Common myeloid progenitor, CD34-positive (primary cell): ENCODE results near the gene RCAN2.

Experiments
- CTCF ChIA-PET: fragments of 350-600 bp; sonication (Branson Sonifier 250); formaldehyde crosslinking; loops from one replicate; lab custom pipeline; 2021; ENCODE audit warnings: antibody characterized with exemption; lab: Charles Lee
- POLR2A ChIA-PET: fragments of 350-600 bp; sonication (Branson Sonifier 250); formaldehyde crosslinking; loops from one replicate; lab custom pipeline; 2021; ENCODE audit warnings: antibody characterized with exemption; lab: Charles Lee
- DNase-seq, 3 donors: peaks; one replicate each; pipeline versions ENCODE4 v3.0.0 to v3.0.0-alpha.2; 2013
- H3K27ac ChIP-seq, 2 experiments: 1 replicate in 1 of 2; 2 replicates in 1 of 2; pipeline ENCODE4 v1.7.0; 2013; ENCODE audit warnings: inconsistent platforms in 2 of 2, low read length in 2 of 2, mild to moderate bottlenecking in 2 of 2, low read depth in 1 of 2, moderate library complexity in 1 of 2; ENCODE audit not compliant: severe bottlenecking in 2 of 2, insufficient read depth in 1 of 2, poor library complexity in 1 of 2
- H3K27me3 ChIP-seq, 5 experiments: replicated peaks in 2 of 5; 1 replicate in 3 of 5; 2 replicates in 2 of 5; pipeline versions ENCODE4 v1.6.1 to v1.7.0; 2013; ENCODE audit warnings: low read length in 4 of 5, mild to moderate bottlenecking in 2 of 5, moderate library complexity in 2 of 5, inconsistent platforms in 1 of 5; ENCODE audit not compliant: insufficient read depth in 5 of 5, control insufficient read depth in 4 of 5
- H3K36me3 ChIP-seq, 4 experiments: 1 replicate in 2 of 4; 2 replicates in 2 of 4; pipeline versions ENCODE4 v1.6.1 to v1.7.0; 2013; ENCODE audit warnings: low read length in 3 of 4, control low read depth in 1 of 4, mild to moderate bottlenecking in 1 of 4; ENCODE audit not compliant: control insufficient read depth in 4 of 4, insufficient read depth in 4 of 4
- H3K4me1 ChIP-seq, 4 experiments: 1 replicate in 3 of 4; 2 replicates in 1 of 4; pipeline versions ENCODE4 v1.6.1 to v1.7.1; 2013; ENCODE audit warnings: low read length in 3 of 4, mild to moderate bottlenecking in 3 of 4, control low read depth in 1 of 4, inconsistent platforms in 1 of 4, moderate library complexity in 1 of 4; ENCODE audit not compliant: control insufficient read depth in 4 of 4, insufficient read depth in 4 of 4; ENCODE audit errors: control extremely low read depth in 1 of 4
- H3K4me3 ChIP-seq, 7 experiments: 1 replicate in 4 of 7; 2 replicates in 3 of 7; pipeline versions ENCODE4 v1.5.1 to v1.7.0; 2013; ENCODE audit warnings: mild to moderate bottlenecking in 7 of 7, low read length in 6 of 7, moderate library complexity in 6 of 7, inconsistent platforms in 2 of 7, low read depth in 2 of 7, control low read depth in 1 of 7; ENCODE audit not compliant: insufficient read depth in 4 of 7, control insufficient read depth in 1 of 7; ENCODE audit errors: extremely low read depth in 1 of 7
- H3K9me3 ChIP-seq, 5 experiments: 1 replicate in 4 of 5; 2 replicates in 1 of 5; pipeline versions ENCODE4 v1.6.1 to v1.7.1; 2013; ENCODE audit warnings: low read length in 4 of 5, mild to moderate bottlenecking in 2 of 5, inconsistent platforms in 1 of 5, low read depth in 1 of 5, moderate library complexity in 1 of 5; ENCODE audit not compliant: control insufficient read depth in 4 of 5, insufficient read depth in 2 of 5; ENCODE audit errors: control extremely low read depth in 1 of 5
- WGBS: methylation state at CpG from one replicate; pipeline ENCODE4 v1.1.5; 2013; ENCODE audit not compliant: insufficient coverage; 5-methylcytosine and 5-hydroxymethylcytosine counted together

Gene RCAN2

GRCh38 chr6:46216879-46217278 lies 274.4 kb downstream of the RCAN2 start:
- 93% methylated on average over 1 of the region's 2 CpGs for WGBS
- Histone ChIP-seq H3K27me3 (no peaks in the 10 kb centered on the region), H3K9me3 (no peaks in the 10 kb centered on the region), H3K4me3 (no peak overlapping the region), H3K36me3 (no peaks in the 10 kb centered on the region), H3K27ac (no peak overlapping the region), H3K4me1 (peaks cover 10 to 27% (median 22%) of the 10 kb centered on the region in 4 experiments)
- peak in 1 of 3 donors; percentile 8 for DNase-seq
- POLR2A ChIA-PET, result no interaction called here
- CTCF ChIA-PET, result interaction anchor here (1.3 to 11.5 kb wide), 4 partner anchors 112 to 191 kb away, joined by 5 to 228 read pairs (median 8); no protein-coding TSS in a partner anchor

DNA sequence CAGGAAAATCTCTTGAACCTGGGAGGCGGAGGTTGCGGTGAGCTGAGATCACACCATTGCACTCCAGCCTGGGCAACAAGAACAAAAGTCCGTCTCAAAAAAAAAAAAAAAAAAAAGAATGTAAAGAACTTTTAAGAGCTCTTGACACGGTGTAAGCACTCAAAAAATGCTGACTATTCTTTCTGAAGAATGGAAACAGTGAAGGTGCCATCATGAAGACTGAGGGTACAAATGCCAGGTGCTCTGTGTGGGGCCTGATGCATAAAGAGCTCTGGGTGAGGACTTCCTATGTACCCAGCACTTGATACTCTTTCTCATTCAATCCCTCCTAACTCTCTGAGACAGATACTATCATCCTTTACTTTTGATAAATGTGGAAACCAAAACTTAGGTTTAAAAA lies 275.5 kb downstream of the RCAN2 start:
- Histone ChIP-seq H3K27ac (no peak overlapping the region), H3K27me3 (no peaks in the 10 kb centered on the region), H3K9me3 (no peaks in the 10 kb centered on the region), H3K36me3 (no peaks in the 10 kb centered on the region), H3K4me1 (peaks cover 10 to 27% (median 21%) of the 10 kb centered on the region in 4 experiments), H3K4me3 (no peak overlapping the region)
- ChIA-PET POLR2A (no interaction called here), CTCF (interaction anchor here (11.5 kb wide), 1 partner anchor 192 kb away, joined by 228 read pairs; no protein-coding TSS in a partner anchor)
- DNase-seq, result no peak
- 96% methylated on average over 3 of the region's 4 CpGs for WGBS

DNA sequence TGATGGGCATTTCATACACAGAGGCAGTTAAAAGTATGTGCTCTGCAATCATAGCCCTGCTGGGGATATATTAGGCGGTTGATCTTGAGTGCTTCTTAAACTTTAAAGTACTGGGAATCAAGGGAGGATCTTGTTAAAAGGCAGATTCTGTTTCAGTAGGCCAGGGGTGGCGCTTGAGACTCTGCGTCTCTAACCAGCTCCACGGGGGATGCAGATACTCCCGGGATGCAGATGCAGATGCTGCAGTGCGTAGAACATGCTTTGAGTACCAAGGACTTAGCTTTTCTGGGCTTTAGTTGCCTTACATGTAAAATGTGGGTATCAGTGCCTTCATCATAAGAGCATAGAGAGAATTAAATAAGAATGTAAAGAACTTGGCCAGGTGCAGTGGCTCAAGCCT lies 276.0 kb downstream of the RCAN2 start:
- Histone ChIP-seq H3K27ac (no peak overlapping the region), H3K27me3 (no peaks in the 10 kb centered on the region), H3K4me1 (peaks cover 10 to 22% (median 16%) of the 10 kb centered on the region in 4 experiments), H3K36me3 (no peaks in the 10 kb centered on the region), H3K9me3 (no peaks in the 10 kb centered on the region), H3K4me3 (no peak overlapping the region)
- WGBS, result 98% methylated on average over 6 of the region's 6 CpGs
- CTCF ChIA-PET, result interaction anchor here (1.5 to 11.5 kb wide), 2 partner anchors 125 to 193 kb away, joined by 5 to 228 read pairs; no protein-coding TSS in a partner anchor
- no peak for DNase-seq
- POLR2A ChIA-PET, result no interaction called here

- ChIA-PET POLR2A (no interaction called here), CTCF (interaction anchor here (1.2 kb wide), 1 partner anchor 200 kb away, joined by 3 read pairs; no protein-coding TSS in a partner anchor)
- H3K27me3 ChIP-seq, result no peaks in the 10 kb centered on the region
- peaks cover 0 to 5% (median 2%) of the 10 kb centered on the region in 4 experiments for H3K4me1 ChIP-seq
- H3K36me3 ChIP-seq, result no peaks in the 10 kb centered on the region
- no peak for DNase-seq
- WGBS, result no CpG with 5 or more reads among the region's 1 CpG
- no peak overlapping the region for H3K4me3 ChIP-seq
- no peak overlapping the region for H3K27ac ChIP-seq
- H3K9me3 ChIP-seq, result no peaks in the 10 kb centered on the region
Observed at GRCh38 chr6:46211917-46212316, 279.3 kb downstream of the RCAN2 start.

DNA sequence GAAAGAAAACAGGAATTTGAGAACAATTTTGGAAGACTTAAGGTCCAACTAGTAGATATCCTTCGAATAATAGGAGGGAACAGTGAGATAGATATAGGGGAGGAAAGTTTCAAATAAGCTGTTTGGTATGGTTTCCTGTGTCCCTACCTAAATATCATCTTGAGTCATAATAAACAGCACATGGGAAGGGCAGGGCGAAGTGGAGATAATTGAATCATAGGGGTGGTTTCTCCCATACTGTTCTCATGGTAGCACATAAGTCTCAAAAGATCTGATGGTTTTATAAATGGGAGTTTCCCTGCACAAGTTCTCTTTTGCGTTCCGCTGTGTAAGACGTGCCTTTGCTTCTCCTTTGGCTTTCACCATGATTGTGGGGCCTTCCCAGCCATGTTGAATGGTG lies 281.0 kb downstream of the RCAN2 start:
- Histone ChIP-seq H3K27ac (no peak overlapping the region), H3K4me1 (no peaks in the 10 kb centered on the region), H3K9me3 (no peaks in the 10 kb centered on the region), H3K27me3 (no peaks in the 10 kb centered on the region), H3K36me3 (no peaks in the 10 kb centered on the region), H3K4me3 (no peak overlapping the region)
- ChIA-PET CTCF (interaction anchor here (1.3 kb wide), 1 partner anchor 200 kb away, joined by 3 read pairs; no protein-coding TSS in a partner anchor), POLR2A (no interaction called here)
- 96% methylated on average over 3 of the region's 5 CpGs for WGBS
- no peak for DNase-seq

- Histone ChIP-seq H3K27me3 (no peaks in the 10 kb centered on the region), H3K4me1 (no peaks in the 10 kb centered on the region), H3K27ac (no peak overlapping the region), H3K4me3 (no peak overlapping the region), H3K36me3 (no peaks in the 10 kb centered on the region), H3K9me3 (no peaks in the 10 kb centered on the region)
- no peak for DNase-seq
- ChIA-PET CTCF (interaction anchor here (0.7 to 1.0 kb wide), 2 partner anchors 13 to 15 kb away, joined by 3 read pairs; no protein-coding TSS in a partner anchor), POLR2A (no interaction called here)
Observed at GRCh38 chr6:46208303-46208702, 282.9 kb downstream of the RCAN2 start.

DNA sequence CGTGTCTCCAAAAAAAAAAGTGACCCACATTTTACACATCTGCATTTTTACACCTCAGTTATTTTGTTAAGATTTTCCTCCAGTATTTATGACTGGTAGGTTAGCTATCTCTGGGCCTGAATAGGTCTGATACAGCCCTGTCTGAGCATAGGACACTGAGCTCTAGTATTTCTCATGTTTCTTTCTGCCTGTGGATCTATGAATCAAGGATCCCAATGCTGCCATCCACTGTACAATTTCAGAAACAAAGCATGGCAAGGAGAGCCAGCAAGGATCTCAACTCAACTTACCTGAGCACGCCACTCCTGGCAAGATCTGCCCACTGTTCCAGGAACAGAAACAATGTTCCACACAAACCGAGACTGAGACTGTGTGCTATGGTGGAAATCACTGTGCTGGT lies 284.1 kb downstream of the RCAN2 start:
- CTCF ChIA-PET, result interaction anchor here (1.2 kb wide), 1 partner anchor 203 kb away, joined by 3 read pairs; no protein-coding TSS in a partner anchor
- Histone ChIP-seq H3K4me1 (no peaks in the 10 kb centered on the region), H3K9me3 (no peaks in the 10 kb centered on the region), H3K4me3 (no peak overlapping the region), H3K27ac (no peak overlapping the region), H3K27me3 (no peaks in the 10 kb centered on the region), H3K36me3 (no peaks in the 10 kb centered on the region)
- no peak for DNase-seq
- WGBS, result 94% methylated on average over 2 of the region's 3 CpGs
- POLR2A ChIA-PET, result interaction anchor here (0.7 kb wide), 1 partner anchor 550 kb away, joined by 4 read pairs; no protein-coding TSS in a partner anchor
